ENCODE results near the gene BBOX1.

BBOX1 gene

GRCh38 chr11:27012234-27012921 is 28.2 kb upstream of the BBOX1 start:
- H3K4me3 ChIP-seq (ENCODE audit: low read depth, low read length), result no peak overlapping the region
- DNase-seq (ENCODE audit: low read depth, low spot score), result peak; percentile 89
- in situ Hi-C loops (cut with HindIII; ENCODE audit: low sequenced_read_pairs), result no loop called here
- TF ChIP-seq, protein P1, sequence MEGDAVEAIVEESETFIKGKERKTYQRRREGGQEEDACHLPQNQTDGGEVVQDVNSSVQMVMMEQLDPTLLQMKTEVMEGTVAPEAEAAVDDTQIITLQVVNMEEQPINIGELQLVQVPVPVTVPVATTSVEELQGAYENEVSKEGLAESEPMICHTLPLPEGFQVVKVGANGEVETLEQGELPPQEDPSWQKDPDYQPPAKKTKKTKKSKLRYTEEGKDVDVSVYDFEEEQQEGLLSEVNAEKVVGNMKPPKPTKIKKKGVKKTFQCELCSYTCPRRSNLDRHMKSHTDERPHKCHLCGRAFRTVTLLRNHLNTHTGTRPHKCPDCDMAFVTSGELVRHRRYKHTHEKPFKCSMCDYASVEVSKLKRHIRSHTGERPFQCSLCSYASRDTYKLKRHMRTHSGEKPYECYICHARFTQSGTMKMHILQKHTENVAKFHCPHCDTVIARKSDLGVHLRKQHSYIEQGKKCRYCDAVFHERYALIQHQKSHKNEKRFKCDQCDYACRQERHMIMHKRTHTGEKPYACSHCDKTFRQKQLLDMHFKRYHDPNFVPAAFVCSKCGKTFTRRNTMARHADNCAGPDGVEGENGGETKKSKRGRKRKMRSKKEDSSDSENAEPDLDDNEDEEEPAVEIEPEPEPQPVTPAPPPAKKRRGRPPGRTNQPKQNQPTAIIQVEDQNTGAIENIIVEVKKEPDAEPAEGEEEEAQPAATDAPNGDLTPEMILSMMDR (IDR thresholded peaks at IDR 0.05; ENCODE audit: low read depth, low read length), result no peak

DNA sequence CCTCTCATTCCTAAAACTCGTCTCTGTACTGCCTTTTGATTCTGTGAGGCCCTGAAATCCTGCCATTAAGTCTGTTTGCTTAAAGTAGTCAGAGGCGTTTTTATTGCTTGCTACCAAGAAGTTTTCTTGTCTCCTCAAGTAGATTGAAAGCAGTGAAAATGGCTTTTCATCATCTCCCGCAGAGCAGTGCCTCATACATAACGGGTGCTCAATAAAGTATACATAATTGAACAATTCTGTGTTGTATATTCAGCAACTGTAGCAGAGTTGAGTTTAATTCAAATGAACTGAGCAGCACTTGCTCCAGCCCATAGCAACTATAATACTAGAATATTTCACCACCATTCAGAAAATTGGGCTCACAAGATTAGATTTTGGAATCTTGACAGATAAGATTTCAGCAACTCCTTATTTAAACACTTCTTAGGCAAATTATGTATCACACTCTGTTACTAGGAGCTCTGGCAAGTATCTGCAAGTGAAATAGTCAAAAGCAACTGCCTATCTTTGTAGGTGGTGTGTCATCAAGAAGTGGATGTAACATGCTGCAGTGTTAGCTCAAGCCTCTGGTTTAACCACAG is 26.7 kb upstream of the BBOX1 start:
- H3K4me3 ChIP-seq (ENCODE audit: low read depth, low read length), result no peak overlapping the region
- in situ Hi-C loops (cut with HindIII; ENCODE audit: low sequenced_read_pairs), result no loop called here
- TF ChIP-seq, protein P1 (IDR thresholded peaks at IDR 0.05; ENCODE audit: low read depth, low read length), result no peak
- peak; percentile 53 for DNase-seq (ENCODE audit: low read depth, low spot score)

- no peak for DNase-seq (ENCODE audit: low read depth, low spot score)
- in situ Hi-C loops (cut with HindIII; ENCODE audit: low sequenced_read_pairs), result no loop called here
- H3K4me3 ChIP-seq (ENCODE audit: low read depth, low read length), result no peak overlapping the region
- TF ChIP-seq, protein P1 (IDR thresholded peaks at IDR 0.05; ENCODE audit: low read depth, low read length), result no peak
Observed at GRCh38 chr11:27018902-27019529, 21.6 kb upstream of the BBOX1 start.

GRCh38 chr11:27020751-27021150 is 19.9 kb upstream of the BBOX1 start:
- no peak for DNase-seq (ENCODE audit: low read depth, low spot score)
- in situ Hi-C loops (cut with HindIII; ENCODE audit: low sequenced_read_pairs), result no loop called here
- no peak overlapping the region for H3K4me3 ChIP-seq (ENCODE audit: low read depth, low read length)
- TF ChIP-seq, protein P1 (IDR thresholded peaks at IDR 0.05; ENCODE audit: low read depth, low read length), result no peak

- in situ Hi-C loops (cut with HindIII; ENCODE audit: low sequenced_read_pairs), result no loop called here
- TF ChIP-seq, protein P1 (IDR thresholded peaks at IDR 0.05; ENCODE audit: low read depth, low read length), result no peak
- no peak overlapping the region for H3K4me3 ChIP-seq (ENCODE audit: low read depth, low read length)
- no peak for DNase-seq (ENCODE audit: low read depth, low spot score)
Observed at GRCh38 chr11:27022659-27023251, 17.9 kb upstream of the BBOX1 start.

GRCh38 chr11:27024865-27025264 is 15.8 kb upstream of the BBOX1 start:
- in situ Hi-C loops (cut with HindIII; ENCODE audit: low sequenced_read_pairs), result no loop called here
- TF ChIP-seq, protein P1 (IDR thresholded peaks at IDR 0.05; ENCODE audit: low read depth, low read length), result no peak
- DNase-seq (ENCODE audit: low read depth, low spot score), result no peak
- no peak overlapping the region for H3K4me3 ChIP-seq (ENCODE audit: low read depth, low read length)

Data from astrocyte of the spinal cord (primary cell).